Superior temporal gyrus (tissue), 1 donor: ENCODE data around the gene TAF3.

Experiments
- DNase-seq: peaks from one replicate; pipeline ENCODE4 v3.0.0-alpha.2; 2016; ENCODE audit errors: extremely low spot score

Gene TAF3

DNA sequence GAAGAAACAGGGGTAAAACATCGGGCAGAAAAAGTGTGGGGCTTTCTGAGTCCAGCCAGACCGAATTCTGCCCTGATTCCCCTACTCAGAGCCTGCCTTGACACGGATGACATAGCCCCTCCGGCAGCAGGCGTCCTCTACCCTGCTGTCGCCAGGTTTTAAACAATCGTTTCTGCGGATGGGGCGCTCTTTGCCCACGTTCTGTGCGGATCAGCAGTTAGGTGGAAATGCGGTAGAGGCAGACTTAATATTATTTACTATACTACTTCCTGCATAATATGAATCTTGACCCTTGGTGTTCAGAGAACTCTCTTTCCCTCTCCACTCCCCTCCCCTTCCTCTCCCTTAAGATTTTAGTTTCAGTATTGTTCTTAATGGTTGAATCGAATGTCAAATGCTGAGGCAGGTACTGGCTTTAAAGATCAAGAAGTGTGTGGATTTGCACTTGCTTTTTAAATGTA is 238.6 kb downstream of the TAF3 start:
- no peak for DNase-seq

DNA sequence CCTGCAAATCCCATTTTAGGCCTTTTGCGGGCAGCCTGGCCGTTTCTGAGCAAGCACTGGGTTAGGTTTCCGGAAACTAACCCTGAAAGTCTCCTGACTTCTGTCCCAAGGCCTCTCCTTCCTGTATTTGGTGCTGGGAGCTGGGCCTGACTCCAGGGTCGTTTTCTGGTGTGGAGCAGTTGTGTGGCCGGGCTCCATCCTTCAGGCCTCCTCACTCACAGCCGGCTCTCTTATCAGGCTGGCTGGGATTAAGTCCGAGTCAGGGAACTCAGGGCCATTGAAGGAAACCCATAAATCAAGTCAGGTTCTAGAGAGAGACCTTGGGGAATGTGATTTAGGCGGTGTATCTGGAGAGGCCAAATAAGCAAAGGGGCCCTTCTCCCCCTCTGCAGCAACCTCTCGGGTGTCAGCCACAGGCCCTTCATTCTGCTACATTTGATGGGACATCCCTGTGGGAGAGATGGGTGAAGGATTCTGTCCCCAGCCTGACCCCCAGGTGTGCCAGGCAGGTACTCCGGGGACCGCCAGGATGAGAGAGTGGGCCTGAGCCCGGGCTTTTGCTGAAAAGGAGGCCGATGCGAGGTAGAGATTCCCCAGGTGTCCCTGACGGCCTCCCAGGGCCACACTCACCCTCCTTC is 239.4 kb downstream of the TAF3 start:
- no peak for DNase-seq

DNA sequence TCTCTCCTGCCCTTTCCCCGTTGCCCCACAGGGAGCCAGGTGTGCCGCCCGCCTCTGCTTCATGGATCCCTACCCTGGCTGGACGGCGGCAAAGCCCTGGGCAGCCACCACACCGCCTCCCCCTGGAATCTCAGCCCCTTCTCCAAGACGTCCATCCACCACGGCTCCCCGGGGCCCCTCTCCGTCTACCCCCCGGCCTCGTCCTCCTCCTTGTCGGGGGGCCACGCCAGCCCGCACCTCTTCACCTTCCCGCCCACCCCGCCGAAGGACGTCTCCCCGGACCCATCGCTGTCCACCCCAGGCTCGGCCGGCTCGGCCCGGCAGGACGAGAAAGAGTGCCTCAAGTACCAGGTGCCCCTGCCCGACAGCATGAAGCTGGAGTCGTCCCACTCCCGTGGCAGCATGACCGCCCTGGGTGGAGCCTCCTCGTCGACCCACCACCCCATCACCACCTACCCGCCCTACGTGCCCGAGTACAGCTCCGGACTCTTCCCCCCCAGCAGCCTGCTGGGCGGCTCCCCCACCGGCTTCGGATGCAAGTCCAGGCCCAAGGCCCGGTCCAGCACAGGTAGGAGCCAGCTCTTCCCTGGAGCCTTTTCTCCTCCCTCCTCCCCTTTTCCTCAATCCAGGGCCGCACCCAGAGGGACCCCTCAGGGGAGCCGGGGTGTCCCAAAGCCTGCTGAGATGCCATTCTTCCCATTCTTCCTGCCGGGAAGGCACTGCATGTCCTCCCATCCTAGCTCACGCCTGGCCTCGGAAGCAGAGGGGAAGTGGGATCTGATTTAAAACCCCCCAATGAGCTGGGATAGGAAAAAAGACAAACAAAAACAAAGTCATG is 240.2 kb downstream of the TAF3 start:
- DNase-seq: no peak

DNA sequence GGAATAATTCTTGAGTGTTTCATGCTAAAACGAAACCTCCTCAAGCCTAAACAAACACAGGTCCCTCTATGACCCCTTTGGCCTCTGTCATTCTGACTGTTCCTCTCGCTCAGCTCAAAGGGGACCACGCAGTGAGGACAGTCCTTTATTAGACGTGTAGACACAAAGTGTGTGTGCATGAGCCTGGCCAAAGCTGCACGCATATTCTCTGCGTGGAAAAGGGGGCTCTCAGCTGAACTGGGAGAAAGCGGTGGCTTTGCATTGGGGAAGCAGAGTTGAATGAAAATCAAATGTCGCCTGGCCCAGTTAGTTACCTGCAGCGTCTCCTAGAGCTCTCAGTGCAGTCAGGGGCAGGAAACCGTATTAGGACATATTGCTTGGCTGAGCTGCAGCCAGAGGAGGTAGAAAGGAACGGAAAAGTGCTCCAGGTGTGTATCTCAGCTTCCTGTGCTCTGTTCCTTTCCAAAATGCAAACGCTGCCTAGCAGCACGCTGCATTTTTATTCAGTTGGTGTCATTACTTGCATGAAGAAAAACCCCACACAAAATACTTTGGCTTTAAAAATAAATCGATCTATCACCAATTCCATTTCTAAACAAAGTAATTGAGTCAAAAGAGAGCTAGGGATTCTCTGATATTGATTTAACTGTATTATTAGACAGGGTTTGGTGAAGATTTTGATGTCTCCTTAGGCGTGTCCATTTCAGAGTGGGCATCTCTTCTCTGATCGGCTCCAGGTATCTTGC is 241.1 kb downstream of the TAF3 start:
- no peak for DNase-seq

DNA sequence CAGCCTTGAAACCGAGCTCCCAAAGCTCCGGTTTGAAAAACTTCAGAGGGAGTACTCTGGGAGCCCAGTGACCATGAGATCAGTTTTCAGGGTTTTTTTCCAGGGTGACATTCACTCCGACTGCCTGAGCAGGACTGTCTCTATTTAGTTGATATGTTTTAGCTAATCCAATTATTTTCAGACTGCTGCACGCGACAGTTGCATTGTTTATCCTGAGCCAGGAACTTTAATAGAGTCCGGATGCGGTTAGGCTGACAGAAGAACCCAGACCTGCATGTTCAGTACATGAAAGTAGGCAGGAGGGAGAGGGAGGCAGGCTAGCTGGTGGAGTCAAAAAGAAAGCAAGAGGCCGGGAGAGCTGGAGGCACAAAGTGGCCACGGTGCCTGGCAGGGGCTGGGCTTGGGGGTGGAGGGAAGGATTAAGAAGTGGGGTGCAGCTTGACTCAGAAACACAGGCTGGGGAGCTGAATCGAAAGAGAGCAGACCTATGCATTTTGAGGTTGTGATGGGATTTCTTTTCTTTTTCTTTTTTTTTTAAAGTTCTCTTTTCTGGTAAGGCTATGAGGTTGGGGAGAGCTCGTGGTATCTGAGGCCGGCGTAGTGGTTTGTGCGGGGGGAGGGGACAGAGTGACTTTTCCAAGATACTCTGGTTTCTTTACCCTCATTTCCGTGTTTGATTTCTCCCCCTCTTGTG is 241.9 kb downstream of the TAF3 start:
- no peak for DNase-seq

DNA sequence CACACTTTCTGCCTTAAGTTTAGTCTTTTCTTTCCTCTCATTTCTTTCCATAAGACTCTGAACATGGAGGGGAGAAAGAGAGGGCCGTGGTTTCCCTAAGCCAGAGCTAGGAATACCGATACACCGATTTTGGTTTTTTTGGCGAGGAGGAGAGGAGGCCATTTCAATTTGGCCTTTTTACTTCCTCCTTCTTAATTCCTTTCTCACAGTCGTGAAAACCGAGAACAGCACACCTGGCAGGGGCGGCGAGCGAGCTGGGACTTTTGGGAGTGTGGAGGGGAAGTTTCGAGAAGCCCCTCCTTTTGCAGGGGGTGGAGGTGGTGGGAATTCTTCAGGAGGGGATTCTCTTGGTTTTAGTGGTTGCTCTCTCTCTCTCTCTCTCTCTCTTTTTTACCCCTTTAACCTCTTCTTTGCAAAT is 242.4 kb downstream of the TAF3 start:
- DNase-seq: no peak

DNA sequence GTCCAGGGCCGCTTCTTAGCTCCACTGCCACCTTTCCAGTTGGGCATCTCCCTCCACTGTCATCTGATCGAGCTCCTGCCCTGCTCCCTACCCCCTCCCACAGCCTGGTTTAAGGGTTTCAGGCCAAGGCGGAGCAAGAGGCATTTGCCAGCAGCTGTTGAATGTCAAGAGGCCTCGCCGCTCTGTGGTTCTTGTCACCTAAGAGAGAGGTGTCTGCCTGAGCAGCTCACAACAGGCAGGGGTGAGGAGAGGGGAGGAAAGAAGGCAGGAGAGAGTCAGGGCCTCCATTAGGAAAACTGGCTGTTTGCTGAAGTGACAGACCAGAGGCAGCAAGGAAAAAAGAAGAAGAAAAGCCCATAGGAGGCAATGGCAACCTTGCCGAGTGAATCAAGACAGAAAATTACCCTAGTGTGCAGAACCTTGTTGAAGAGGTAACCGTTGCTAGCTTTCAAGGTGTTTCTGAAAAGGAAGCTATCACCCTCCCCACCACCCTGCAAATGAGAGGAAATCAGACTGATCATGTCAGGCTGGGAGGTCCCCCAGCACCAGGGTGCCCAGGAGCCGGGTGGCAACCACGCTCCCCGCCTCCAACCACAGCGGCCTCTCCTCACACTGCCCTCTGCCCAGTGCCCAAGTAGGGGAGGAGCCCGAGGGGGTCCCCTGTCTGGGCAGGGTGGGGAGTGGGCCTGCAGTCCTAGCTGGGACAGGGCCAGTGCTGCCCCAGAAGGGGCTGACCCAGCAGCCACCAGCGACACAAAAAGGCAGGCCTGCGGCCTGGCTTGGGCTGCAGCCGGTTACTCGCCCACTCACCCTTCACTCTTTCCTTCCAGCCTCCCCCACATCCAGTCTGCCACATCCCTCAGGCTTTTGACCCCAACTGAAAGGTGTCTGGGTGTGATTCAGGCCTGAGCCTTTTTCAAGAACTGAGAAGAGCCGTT is 243.2 kb downstream of the TAF3 start:
- DNase-seq: no peak

DNA sequence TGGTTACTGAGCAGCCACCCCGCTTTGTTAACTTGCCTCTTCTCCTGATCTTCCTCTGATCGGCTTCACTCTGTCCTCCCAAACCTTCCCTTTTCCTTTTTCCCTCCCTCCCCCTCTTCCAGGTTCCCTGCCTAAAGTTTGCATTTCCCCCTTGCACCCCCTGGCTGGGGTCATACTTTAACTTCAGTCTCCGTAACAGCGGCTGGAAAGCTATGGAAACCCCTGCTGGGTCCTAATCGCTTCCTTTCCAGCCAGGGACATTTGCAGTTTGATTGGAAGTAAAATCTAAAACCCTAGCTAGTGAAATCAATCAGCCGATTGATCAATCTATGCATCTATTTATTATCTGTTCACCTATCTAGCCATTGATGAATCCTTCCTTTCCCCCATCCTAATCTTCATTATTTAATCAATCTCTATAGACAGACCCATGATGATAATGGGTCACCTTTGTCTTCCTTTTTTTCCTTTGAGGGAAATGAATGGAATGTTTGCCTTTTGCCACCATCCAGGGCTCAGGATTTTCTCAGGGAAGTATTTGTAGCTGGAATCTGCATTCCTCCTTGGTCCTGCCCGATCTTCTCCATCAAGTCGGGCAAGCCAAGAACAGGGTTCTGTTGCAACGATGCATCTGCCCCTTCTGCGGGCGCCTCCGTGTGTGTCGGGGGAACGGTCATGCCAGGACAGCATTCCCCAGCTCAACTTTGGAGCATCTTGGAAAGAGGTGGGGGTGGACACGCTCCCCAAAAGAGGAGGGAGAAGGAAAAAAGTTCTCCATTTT is 245.0 kb downstream of the TAF3 start:
- DNase-seq: no peak

DNA sequence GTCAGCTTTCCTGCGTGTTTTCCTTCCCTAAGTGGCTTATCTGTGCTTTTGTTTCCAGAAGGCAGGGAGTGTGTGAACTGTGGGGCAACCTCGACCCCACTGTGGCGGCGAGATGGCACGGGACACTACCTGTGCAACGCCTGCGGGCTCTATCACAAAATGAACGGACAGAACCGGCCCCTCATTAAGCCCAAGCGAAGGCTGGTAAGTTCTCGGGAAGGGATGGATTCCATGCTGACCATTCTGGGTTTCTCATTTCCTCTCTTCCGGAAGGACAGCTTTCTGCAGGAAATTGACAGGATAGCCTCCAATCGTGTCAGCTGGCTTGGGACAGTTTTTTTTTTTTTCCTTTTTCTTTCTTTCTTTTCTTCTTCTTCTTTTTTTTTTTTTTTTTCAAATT is 245.6 kb downstream of the TAF3 start:
- DNase-seq: no peak

DNA sequence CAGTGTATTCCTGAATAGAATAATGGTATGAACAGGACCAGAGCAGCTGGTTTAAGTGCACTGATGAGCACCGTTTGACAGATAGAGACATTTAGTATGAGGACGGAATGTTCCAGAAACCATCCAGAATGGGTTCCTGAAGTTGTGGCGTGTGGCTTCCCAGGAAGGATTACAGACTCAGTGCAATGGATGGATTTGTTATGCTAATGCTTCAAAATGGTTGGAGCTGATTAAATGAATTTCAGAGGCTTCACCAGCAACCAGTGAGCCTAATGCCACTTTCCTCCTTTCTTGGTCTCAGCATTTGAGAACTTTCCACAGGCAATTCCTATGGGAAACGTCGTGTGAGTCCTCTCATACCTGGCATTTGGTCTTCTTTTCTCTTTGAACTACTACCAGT is 246.1 kb downstream of the TAF3 start:
- no peak for DNase-seq

DNA sequence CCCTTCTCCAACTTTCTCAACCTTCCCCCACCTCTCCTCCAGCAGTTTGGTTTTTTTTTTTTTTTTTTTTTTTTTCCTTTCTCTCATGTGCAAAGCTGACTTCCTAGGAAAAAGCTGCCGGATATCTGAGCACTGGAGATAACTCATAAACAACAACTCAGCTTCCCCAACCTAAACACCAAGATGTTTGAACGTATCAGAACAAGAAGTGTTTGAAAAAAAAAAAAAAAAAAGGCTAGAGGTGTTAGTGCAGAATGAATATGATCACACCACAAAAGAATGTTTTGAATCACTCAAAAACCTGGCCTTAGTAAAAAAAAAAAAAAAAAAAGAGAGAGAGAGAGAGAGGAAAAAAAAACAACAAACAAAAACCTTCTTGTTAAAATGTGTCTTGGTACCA is 247.3 kb downstream of the TAF3 start:
- no peak for DNase-seq

DNA sequence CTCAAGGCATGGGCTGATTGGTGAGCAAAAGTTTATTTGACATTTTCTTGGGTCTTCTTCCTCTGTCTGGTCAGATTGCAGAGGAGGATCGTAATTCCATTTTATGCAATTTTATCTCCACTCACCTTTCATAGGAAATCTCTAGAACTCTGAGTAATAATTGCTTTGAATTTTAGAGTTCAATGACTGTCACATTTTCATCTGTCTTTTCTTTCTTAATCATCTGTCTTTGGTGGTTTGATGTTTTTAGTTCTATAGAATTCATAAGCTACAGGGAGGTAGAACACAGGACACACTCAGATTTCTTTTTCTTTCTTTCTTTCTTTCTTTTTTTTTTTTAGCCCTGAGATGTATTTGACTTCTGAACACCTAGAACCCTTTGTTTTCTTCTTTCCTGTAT is 247.8 kb downstream of the TAF3 start:
- no peak for DNase-seq
